Stimulated activated naive B cell treated with anti-CD40 and anti-IgM and Interleukin-4, amounts not matched to agents 10 μg/mL and 1 μg/mL and 100 μg/mL, for 72 hours (primary cell): ENCODE measurements around the gene EPB41L3.

ENCODE experiments used
- ATAC-seq, 2 donors: fragments of 150-1000 bp; cut with Tn5 transposase; replicated peaks; 2 replicates each; pipeline ENCODE4 v1.10.0; 2021; ENCODE audit warnings: moderate library complexity in 1 of 2
- DNase-seq: peaks from one replicate; pipeline ENCODE4 v3.0.0; 2021
- H3K27ac Mint-ChIP-seq: one replicate; pipeline ENCODE4 v1.8.0; 2022; ENCODE audit warnings: mild to moderate bottlenecking, mixed read lengths
- H3K27me3 Mint-ChIP-seq, 2 donors: one replicate each; pipeline ENCODE4 v1.8.0; 2022; ENCODE audit warnings: mixed read lengths in 2 of 2
- H3K36me3 Mint-ChIP-seq, 2 donors: one replicate each; pipeline ENCODE4 v1.8.0; 2022; ENCODE audit warnings: mixed read lengths in 2 of 2, mild to moderate bottlenecking in 1 of 2
- H3K4me1 Mint-ChIP-seq, 2 donors: one replicate each; pipeline ENCODE4 v1.8.0; 2022; ENCODE audit warnings: mixed read lengths in 2 of 2, mild to moderate bottlenecking in 1 of 2
- H3K4me3 Mint-ChIP-seq, 2 donors: one replicate each; pipeline ENCODE4 v1.8.0; 2022; ENCODE audit warnings: mild to moderate bottlenecking in 2 of 2, mixed read lengths in 2 of 2, moderate library complexity in 1 of 2
- H3K9me3 Mint-ChIP-seq, 2 donors: one replicate each; pipeline ENCODE4 v1.8.0; 2022; ENCODE audit warnings: mixed read lengths in 2 of 2, mild to moderate bottlenecking in 1 of 2

The EPB41L3 gene

GRCh38 chr18:5416112-5416511, 127.7 kb downstream of the EPB41L3 start:
- H3K27ac Mint-ChIP-seq = no peak overlapping the region
- no peaks in the 10 kb centered on the region for H3K9me3 Mint-ChIP-seq
- peaks cover 9 to 13% of the 10 kb centered on the region in 2 donors for H3K27me3 Mint-ChIP-seq
- H3K4me1 Mint-ChIP-seq = peaks cover 0 to 4% of the 10 kb centered on the region in 2 donors
- no peak for DNase-seq
- ATAC-seq = no peak
- H3K36me3 Mint-ChIP-seq = no peaks in the 10 kb centered on the region
- no peak overlapping the region for H3K4me3 Mint-ChIP-seq

GRCh38 chr18:5415665-5416064, 128.1 kb downstream of the EPB41L3 start:
- no peak overlapping the region for H3K27ac Mint-ChIP-seq
- ATAC-seq (no peak), DNase-seq (no peak)
- H3K27me3 Mint-ChIP-seq = peaks cover 6 to 13% of the 10 kb centered on the region in 2 donors
- H3K4me1 Mint-ChIP-seq = peaks cover 0 to 4% of the 10 kb centered on the region in 2 donors
- no peak overlapping the region for H3K4me3 Mint-ChIP-seq
- no peaks in the 10 kb centered on the region for H3K36me3 Mint-ChIP-seq
- H3K9me3 Mint-ChIP-seq = no peaks in the 10 kb centered on the region

- Mint-ChIP-seq H3K9me3 (no peaks in the 10 kb centered on the region), H3K4me1 (peaks cover 0 to 4% of the 10 kb centered on the region in 2 donors), H3K27ac (no peak overlapping the region), H3K4me3 (no peak overlapping the region), H3K27me3 (peaks cover 6 to 13% of the 10 kb centered on the region in 2 donors), H3K36me3 (no peaks in the 10 kb centered on the region)
- ATAC-seq (no peak), DNase-seq (no peak)
Observed at GRCh38 chr18:5415031-5415430, 128.8 kb downstream of the EPB41L3 start.

- Mint-ChIP-seq H3K27ac (no peak overlapping the region), H3K4me3 (no peak overlapping the region), H3K27me3 (peaks cover 2 to 10% of the 10 kb centered on the region in 2 donors), H3K36me3 (no peaks in the 10 kb centered on the region), H3K4me1 (peaks cover 0 to 4% of the 10 kb centered on the region in 2 donors), H3K9me3 (no peaks in the 10 kb centered on the region)
- ATAC-seq (no peak), DNase-seq (no peak)
Observed at GRCh38 chr18:5414546-5414945, 129.3 kb downstream of the EPB41L3 start.

GRCh38 chr18:5413447-5413846, 130.3 kb downstream of the EPB41L3 start:
- H3K9me3 Mint-ChIP-seq = no peaks in the 10 kb centered on the region
- no peaks in the 10 kb centered on the region for H3K36me3 Mint-ChIP-seq
- peaks cover 0 to 4% of the 10 kb centered on the region in 2 donors for H3K4me1 Mint-ChIP-seq

GRCh38 chr18:5410582-5410981, 133.2 kb downstream of the EPB41L3 start:
- Mint-ChIP-seq H3K27ac (no peak overlapping the region), H3K36me3 (no peaks in the 10 kb centered on the region), H3K4me1 (no peaks in the 10 kb centered on the region), H3K27me3 (peaks cover 7 to 11% of the 10 kb centered on the region in 2 donors), H3K4me3 (no peak overlapping the region), H3K9me3 (no peaks in the 10 kb centered on the region)
- DNase-seq (no peak), ATAC-seq (no peak)

More at GRCh38 chr18:5413447-5413846, 130.3 kb downstream of the EPB41L3 start:
- no peak overlapping the region for H3K4me3 Mint-ChIP-seq
- H3K27me3 Mint-ChIP-seq = peaks cover 0 to 10% of the 10 kb centered on the region in 2 donors
- no peak for DNase-seq
- no peak overlapping the region for H3K27ac Mint-ChIP-seq
- ATAC-seq = no peak

- Mint-ChIP-seq H3K27me3 (peaks cover 12 to 21% of the 10 kb centered on the region in 2 donors), H3K9me3 (no peaks in the 10 kb centered on the region), H3K4me3 (no peak overlapping the region), H3K27ac (no peak overlapping the region), H3K36me3 (no peaks in the 10 kb centered on the region), H3K4me1 (no peaks in the 10 kb centered on the region)
- DNase-seq = no peak
- no peak for ATAC-seq
Observed at GRCh38 chr18:5398269-5398668, 145.5 kb downstream of the EPB41L3 start.

- DNase-seq = no peak
- Mint-ChIP-seq H3K9me3 (no peaks in the 10 kb centered on the region), H3K36me3 (no peaks in the 10 kb centered on the region), H3K4me1 (no peaks in the 10 kb centered on the region), H3K27me3 (peaks cover 12 to 21% of the 10 kb centered on the region in 2 donors), H3K27ac (no peak overlapping the region), H3K4me3 (no peak overlapping the region)
- no peak for ATAC-seq
Observed at GRCh38 chr18:5397102-5397501, 146.7 kb downstream of the EPB41L3 start.

- ATAC-seq = no peak
- Mint-ChIP-seq H3K9me3 (no peaks in the 10 kb centered on the region), H3K4me1 (no peaks in the 10 kb centered on the region), H3K27ac (no peak overlapping the region), H3K36me3 (no peaks in the 10 kb centered on the region), H3K27me3 (peaks cover 11 to 21% of the 10 kb centered on the region in 2 donors), H3K4me3 (no peak overlapping the region)
- DNase-seq = no peak
Observed at GRCh38 chr18:5395860-5396448, 147.8 kb downstream of the EPB41L3 start.

GRCh38 chr18:5393779-5394178, 150.0 kb downstream of the EPB41L3 start:
- Mint-ChIP-seq H3K4me1 (no peaks in the 10 kb centered on the region), H3K36me3 (no peaks in the 10 kb centered on the region), H3K27ac (no peak overlapping the region), H3K27me3 (peaks cover 8 to 17% of the 10 kb centered on the region in 2 donors), H3K9me3 (peaks cover 0 to 4% of the 10 kb centered on the region in 2 donors), H3K4me3 (no peak overlapping the region)
- no peak for DNase-seq
- no peak for ATAC-seq

GRCh38 chr18:5391409-5391808, 152.4 kb downstream of the EPB41L3 start:
- no peak for ATAC-seq
- Mint-ChIP-seq H3K4me1 (no peaks in the 10 kb centered on the region), H3K27ac (no peak overlapping the region)

GRCh38 chr18:5389356-5389755, 154.4 kb downstream of the EPB41L3 start:
- H3K4me1 Mint-ChIP-seq = no peaks in the 10 kb centered on the region
- ATAC-seq = no peak
- DNase-seq = no peak
- H3K4me3 Mint-ChIP-seq = no peak overlapping the region
- peaks cover 8 to 14% of the 10 kb centered on the region in 2 donors for H3K27me3 Mint-ChIP-seq
- H3K27ac Mint-ChIP-seq = no peak overlapping the region
- H3K9me3 Mint-ChIP-seq = peaks cover 0 to 4% of the 10 kb centered on the region in 2 donors
- no peaks in the 10 kb centered on the region for H3K36me3 Mint-ChIP-seq

More at GRCh38 chr18:5391409-5391808, 152.4 kb downstream of the EPB41L3 start:
- no peak for DNase-seq
- Mint-ChIP-seq H3K36me3 (no peaks in the 10 kb centered on the region), H3K4me3 (no peak overlapping the region), H3K27me3 (peaks cover 14% of the 10 kb centered on the region in 2 donors), H3K9me3 (peaks cover 0 to 4% of the 10 kb centered on the region in 2 donors)

GRCh38 chr18:5388896-5389295, 154.9 kb downstream of the EPB41L3 start:
- peaks cover 0 to 4% of the 10 kb centered on the region in 2 donors for H3K9me3 Mint-ChIP-seq
- no peaks in the 10 kb centered on the region for H3K4me1 Mint-ChIP-seq
- H3K27ac Mint-ChIP-seq = no peak overlapping the region
- H3K36me3 Mint-ChIP-seq = no peaks in the 10 kb centered on the region
- H3K27me3 Mint-ChIP-seq = peaks cover 7 to 14% of the 10 kb centered on the region in 2 donors
- H3K4me3 Mint-ChIP-seq = no peak overlapping the region
- DNase-seq (no peak), ATAC-seq (no peak)

GRCh38 chr18:5380586-5380985, 163.2 kb downstream of the EPB41L3 start:
- Mint-ChIP-seq H3K4me1 (no peaks in the 10 kb centered on the region), H3K36me3 (no peaks in the 10 kb centered on the region), H3K27me3 (peaks cover 4 to 5% of the 10 kb centered on the region in 2 donors), H3K27ac (no peak overlapping the region), H3K4me3 (no peak overlapping the region), H3K9me3 (no peaks in the 10 kb centered on the region)
- no peak for ATAC-seq
- no peak for DNase-seq

- Mint-ChIP-seq H3K4me3 (no peak overlapping the region), H3K9me3 (no peaks in the 10 kb centered on the region), H3K4me1 (no peaks in the 10 kb centered on the region), H3K36me3 (no peaks in the 10 kb centered on the region), H3K27ac (no peak overlapping the region), H3K27me3 (peaks cover 4 to 5% of the 10 kb centered on the region in 2 donors)
- ATAC-seq (no peak), DNase-seq (no peak)
Observed at GRCh38 chr18:5376986-5377385, 166.8 kb downstream of the EPB41L3 start.
